Stimulated activated CD8-positive, alpha-beta memory T cell treated with anti-CD3 and anti-CD28 coated beads, Interleukin-4, amount 100 ng/mL, for 4 hours (primary cell): ENCODE measurements around the gene CLSTN1.

Experiments
- DNase-seq, 2 donors: peaks; one replicate each; pipeline ENCODE4 v3.0.0-alpha.2; 2020; ENCODE audit warnings: low read depth in 2 of 2, low spot score in 1 of 2

The CLSTN1 gene

DNA sequence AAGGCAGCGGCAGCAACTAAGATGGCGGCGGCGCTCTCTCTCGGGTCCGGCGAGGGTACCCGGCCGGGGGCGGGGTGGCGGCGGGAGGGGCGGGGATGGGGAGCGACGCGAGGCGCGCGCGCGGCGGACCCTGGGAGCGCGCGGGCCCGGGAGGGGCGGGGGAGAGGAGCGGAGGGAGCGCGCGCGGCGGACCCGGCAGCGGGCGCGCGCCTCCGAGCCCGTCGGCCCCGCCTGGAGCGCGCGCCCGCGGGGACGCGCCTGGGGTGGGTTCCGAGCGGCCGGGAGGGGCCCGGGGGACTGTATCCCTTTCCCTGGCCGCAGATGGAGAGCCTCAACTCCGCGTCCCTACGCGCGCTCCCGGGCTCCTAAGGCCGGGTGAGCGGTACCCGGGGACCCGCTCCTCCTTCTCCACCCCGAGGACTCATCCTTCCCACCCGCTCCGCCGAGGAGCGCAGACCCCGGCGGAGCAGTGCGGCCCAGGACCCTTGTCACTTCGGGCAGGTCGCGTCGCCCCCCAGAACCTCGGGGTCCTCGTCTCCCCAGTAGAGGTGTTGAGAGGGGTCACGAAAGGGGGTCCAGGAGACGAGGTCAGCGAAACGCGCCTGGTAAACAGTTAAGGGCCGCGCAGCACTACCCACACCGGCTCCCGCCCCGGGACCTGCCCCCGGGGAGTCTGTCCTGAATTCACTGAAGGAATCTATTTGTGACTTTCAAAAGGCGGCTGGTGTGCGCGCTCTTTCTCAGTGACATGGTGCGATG is at the start of gene CLSTN1:
Gene CLSTN1, minus strand, starts transcription at position 23 of the 759 bp plus-strand sequence. CDS start 232 bp downstream, outside the sequence.
- peak; percentile 71 to 80 for DNase-seq

DNA sequence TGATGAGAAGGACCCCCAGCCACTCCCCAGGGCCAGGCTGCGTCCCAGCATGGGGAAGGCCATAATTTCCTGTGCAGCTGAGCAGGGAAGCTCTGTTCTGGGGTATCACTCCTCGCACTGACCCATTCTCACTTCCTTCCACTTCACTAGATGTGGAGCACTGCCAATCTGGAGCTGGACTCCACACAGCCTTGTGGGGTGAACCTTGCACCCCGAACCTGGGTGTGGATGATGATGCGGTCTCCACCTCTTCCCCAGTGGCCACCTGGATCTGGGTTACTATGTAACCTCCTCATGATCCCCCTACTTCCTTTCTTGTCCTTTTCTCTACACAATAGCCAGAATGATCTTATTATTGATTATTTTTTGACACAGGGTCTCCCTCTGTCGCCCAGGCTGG is 49.6 kb upstream of the CLSTN1 start:
- no peak for DNase-seq

DNA sequence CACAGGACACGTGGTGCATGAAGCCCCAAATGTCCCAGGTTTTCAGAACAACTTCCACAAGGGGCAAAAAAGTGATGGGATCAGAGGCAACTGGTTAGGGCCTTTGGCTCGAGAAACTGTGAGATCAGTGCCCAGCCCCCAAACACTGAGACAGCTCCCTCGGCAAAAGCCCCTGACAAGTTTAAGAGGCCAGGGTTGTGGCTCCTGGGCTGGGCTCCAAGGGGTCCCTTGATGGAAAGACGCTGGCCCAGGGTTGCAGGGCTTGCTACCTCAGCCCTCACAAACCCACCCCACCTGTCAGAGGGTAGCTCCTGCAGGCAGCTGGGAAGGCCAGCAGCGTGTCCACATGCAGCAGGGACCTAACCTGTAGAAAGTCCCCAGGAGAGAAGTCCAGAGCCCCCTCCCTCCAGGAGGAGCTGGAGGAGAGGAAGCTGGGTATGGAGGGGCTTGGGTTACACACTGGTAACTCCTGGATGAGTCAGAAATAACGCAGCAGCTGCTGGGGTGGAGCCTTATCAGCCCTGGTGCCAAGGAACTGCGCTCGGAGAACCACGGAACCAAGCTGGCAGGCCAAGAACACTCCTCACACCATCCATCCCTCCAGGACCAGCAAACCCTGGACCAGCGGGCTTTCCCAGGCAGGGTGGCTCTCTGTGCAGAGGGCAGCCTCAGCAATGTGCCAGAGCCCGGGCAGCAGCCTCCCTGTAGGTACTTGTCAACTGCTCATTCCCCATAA is 48.8 kb upstream of the CLSTN1 start:
- DNase-seq: no peak

DNA sequence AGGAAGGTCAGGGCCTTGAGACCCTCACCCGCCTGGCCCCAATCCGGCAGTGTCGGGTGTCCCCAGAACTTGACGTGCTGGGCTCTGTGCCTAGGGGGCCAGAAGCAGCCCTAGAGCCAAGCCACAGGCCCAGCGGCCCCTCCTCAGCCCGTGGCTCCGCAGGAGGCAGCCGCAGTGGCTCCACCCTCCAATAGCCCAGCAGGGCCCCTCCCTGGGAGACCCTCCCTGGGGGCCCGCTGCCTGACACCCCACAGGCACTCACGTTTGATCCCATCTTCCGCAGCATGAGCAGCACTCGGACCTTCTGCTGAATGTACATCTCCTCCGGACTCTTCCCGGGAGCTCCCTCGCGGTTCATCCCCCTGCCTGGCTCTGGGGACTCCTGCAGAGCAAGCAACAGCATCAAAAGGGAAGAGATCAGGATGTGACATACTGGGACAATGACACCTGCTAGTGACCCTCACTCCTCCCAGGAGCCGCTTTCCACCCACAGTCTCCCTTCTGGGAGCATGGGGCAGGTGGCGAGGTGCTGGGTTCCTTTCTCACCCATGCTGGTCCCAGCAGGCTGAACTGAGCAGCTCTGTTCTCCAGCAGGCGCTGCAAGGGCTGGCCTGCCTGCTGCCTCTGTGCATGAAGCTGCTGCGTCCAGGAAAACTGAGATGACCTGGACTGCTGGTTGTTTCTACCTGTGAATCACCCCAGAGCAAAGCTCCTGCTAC is 48.1 kb upstream of the CLSTN1 start:
- no peak for DNase-seq

DNA sequence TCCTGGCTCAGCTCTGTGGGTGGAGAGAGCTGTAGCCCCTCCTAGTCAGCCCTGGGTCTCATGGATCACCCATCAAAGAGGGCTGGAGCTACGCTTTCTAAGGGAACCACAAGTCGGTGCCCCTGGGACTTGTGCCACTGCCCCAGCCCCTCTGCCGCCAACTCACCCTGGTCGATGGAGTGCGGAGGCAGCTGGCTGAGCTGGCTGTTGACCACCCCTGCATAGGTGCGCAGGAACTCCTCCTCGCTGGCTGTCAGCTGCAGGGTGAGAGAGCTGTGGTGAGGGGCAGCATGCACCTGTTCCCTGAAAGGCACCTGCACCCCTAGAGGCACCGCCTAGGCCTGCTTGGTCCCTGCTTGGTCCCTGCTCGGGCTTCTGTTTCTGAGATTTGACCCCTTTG is 47.3 kb upstream of the CLSTN1 start:
- no peak for DNase-seq

DNA sequence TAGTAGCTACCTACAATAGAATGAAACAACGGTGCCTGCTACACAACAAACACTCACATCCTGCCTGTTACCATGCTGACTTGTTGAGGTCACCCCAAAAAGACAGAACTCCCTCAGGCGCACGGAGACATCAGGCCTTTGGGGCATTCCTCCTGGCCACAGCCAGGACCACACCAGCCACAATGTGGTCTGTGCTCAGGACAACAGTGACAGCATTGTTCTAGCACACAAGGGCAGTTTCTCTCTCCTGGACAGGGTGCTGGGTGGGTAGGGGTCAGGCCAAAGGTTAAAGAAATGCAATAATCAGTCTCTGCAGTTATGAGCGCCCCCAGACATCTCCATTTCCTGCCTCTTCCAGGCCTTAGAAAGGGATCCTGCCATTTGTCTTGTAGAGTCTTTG is 46.8 kb upstream of the CLSTN1 start:
- DNase-seq: no peak

DNA sequence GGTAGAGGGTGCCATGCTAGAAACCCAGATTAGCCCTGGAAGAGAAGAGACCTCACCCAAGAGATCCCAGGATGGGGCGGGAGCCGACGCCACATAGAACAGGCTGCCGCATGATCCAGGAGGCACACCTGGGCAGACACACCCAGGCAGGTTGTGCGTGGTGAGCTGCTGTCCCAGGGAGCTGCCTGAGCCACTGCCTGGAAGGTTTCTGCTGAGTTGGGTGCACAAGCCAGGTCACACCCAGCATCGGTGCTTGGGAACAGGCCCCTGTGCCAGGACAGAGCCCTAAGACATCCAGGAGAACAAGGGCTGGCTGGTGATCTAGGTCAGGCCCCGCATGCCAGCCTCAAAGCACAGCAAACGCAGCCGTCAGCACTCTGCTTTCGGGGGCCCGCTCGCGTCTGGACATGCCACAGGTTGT is 46.1 kb upstream of the CLSTN1 start:
- DNase-seq: no peak

DNA sequence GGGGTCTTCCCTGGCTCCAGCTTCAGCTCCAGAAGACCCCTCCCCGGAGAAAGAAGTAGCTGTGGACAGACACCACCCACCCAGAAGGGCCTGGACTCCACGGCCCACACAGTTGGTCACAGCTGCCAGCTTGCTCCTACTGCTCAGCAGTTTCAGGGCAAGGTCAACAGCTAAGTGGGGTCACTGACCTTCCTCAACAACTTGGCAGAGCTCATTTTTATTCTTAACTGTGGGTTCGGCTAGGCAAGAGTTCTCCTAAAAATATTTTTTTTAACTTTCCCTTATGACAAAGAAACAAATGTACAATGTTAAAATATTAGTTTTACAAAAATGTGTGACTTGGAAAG is 44.5 kb upstream of the CLSTN1 start:
- DNase-seq: no peak

DNA sequence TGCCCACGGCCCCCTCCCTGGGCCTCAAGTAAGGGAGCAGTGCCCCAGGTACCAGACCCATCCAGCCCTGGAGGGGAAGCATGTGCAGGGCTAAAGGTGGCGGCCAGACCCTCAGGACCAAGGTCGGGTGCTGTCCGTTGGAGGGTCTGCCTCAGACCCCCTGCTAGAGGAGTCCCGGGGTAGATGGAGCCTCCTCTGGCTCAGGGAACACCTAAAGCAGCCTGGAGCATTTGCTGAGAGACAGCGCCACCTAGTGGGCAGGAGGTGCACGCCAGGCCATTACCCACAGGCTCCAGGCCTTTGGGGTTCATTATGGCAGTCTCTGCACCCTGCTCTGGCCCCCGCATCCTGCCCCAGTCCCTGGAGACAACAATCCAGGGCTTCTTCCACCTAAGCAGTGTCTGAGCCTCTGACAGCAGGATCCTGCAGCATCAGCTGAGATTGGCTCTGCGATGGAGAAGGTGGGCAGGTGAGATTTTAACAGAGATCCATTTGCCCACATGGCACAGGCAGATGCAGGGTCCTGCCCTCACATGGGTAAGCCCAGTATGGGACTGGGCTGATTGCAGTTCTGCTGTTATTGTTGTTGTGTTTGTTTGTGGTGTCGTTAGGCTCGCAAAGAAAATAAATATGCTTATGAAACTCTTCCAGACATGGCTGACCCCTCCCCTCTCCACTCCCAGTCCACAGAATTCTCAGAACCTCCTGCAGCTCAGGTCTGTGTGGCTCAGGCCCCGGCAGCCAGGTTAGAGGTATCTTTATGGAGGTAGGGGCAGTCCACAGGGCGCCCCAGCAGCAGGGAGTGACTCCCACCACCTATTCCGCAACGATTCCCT is 43.9 kb upstream of the CLSTN1 start:
- peak; percentile 68 to 89 for DNase-seq

DNA sequence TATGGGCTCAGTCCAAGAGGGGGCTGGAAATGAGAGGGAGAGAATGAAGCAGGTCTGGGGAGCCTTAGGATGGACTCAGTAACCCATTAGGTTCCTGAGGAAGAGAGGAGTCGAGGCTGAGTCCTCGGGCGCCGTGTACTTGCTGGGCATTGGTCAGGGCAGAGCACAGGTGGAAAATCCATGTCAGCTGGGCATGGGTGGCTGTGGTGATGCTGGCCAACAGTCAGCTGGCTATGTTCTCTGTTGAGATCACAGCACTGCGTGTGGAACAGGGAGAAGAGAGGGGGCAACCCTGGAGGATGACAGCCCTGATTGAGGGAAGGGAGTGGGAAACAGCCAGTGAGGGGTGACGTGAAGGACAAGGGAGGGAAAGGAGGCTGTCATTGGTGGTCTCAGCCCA is 43.1 kb upstream of the CLSTN1 start:
- no peak for DNase-seq

DNA sequence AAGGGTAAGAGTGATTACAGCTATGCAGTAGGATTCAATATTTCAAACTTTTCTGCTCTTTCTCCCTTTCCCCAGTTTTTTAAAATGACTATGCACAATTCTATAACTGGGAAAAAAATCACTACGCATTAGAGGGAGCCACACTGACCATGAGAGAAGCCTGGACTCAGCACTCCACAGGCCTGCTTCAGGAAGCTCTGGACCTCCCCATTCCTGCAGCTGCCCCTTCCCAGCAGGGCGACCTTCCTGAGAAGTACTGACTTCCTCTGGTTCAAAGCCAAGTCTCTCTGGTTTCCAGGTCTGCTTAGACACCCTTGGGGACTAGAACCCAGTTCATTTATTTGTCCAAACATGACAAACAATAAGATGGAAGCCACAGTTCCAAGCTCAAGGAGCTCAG is 42.0 kb upstream of the CLSTN1 start:
- DNase-seq: no peak

DNA sequence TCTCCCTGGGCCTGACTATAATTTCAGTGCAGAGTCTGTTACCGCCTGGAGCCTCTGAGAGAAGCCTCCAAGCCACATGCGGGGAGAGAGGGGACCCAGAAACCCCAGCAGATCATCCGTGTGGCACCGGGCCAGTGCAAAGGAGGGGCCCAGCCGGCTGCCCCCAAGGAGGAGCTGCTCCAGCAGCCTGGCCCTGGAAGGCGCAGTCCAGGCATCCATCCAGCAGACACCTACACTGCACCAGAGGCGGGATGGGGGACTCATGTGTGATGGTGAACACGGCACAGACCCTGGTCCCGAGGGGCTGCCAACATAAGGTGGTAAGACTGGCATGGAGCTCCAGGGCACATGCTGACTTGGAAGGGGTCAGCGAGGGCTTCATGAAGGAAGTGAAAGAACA is 39.6 kb upstream of the CLSTN1 start:
- no peak for DNase-seq

DNA sequence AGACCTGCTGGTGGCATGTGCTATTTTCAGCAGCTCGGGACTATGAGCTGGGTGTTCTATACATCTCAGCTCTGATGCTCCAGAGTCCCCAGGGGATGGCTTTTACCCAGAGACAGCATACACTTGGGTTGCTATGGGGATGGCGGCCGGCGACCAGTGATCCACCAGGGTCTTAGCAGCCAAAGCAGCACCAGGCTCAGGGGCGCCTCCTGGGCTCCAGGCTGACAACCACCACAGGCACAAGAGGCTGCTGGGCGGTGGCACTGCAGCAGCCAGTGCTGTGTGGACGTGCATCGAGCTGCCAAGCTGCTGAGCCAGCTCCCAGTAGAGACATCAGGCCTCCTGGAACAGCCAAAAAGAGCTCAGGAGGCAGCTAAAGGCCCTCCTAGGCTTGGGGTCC is 37.6 kb upstream of the CLSTN1 start:
- DNase-seq: no peak

DNA sequence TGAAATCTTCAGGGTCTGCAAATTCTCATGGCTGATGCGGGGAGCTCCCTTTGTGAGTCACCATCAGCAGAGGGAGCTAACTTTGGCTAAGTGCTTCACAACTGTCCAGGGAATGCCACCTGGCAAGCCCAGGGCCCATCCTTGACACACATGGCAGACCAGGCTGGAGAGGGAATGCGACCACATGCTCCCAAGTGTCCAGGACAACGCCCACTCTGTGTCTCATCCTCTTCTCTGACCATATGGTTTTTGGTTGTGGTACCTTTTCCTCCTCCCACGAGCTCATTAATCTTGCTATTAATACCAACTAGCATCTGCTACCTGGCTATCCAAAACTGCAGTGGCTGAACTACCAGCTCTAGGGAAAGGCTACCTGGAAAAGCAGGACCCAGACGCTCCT is 37.1 kb upstream of the CLSTN1 start:
- no peak for DNase-seq

DNA sequence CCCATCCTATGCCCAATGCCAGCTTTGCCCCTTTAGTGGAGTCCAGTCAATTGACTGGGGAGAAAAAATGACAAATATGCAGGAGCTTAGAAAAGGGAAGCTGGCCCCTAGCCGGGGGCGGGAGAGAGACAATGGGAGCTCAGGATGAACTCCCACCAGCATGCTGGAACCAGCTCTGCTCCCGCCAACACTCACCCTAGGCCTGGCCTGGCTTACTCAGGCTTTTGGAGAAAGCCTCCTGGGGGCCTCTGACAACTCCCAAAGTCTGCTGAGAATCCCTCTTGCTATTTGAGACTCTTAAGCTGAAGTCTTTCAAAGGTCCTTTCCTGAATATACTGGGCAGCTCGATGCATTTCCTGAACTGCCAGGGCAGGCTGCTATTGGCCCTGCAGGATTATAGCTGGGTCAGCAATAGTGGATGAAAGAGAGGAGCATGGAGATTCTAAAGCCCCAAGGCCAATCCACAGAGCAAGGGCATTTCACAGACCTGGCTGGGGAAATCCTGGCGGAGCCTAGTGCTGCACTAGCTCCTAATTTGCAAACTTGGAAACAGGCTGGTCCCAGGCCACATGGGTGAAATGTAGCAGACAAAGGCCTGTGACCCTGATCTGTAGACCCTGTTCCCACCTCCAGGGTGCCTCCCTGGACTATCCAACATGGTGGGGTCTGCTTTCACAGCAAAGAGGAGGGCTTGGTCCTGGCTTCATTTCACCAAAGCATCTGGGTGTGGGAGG is 35.7 kb upstream of the CLSTN1 start:
- DNase-seq: no peak

DNA sequence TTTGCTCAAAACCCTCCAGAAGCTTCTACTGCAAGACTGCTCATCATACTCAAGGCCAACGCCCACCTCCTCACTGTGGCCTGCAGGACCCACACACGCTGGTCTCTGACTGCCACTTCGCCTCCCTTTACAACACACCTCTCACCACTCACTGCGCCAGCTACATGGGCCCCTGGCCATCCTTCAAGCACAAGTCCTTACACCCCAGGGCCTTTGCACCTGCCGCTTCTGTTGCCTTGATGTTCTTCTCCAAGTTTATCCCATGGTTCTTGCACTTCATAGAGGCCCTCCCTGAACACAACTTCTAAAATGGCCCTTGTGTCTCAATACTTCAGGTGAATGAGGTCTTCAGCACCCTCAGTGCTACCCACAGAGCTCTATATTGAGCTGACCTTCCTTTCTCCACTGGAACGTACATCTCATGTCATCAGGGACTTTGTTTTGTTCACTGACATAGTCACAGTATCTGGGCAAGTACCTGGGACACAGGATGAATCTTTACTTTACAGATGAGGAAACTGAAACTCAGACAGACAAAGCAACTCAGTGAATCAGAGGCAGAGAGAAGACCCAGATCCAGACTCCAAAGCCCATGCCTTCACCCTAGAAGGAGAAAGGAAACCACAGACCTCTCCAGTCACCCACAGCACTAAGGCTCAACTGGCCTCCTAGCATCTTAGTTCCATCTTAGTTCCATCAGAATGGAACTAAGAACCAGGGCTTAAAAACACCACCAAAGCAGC is 34.7 kb upstream of the CLSTN1 start:
- DNase-seq: no peak

DNA sequence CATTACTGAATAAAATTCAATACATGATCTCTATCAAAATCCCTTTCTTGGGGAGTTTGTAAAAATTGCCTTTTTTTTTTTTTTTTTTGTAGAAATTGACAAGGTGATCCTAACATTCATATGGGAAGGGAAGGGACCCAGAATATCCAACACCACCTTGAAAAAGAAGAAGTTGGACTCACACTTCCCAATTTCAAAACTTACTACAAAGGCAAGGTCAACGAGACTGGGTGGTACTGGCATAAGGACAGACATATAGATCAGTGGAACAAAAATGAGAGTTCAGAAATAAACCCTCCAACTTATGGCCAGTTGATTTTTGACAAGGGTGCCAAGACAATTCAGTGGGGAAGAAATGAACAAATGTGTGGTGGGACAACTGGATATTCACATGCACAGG is 31.4 kb upstream of the CLSTN1 start:
- no peak for DNase-seq

DNA sequence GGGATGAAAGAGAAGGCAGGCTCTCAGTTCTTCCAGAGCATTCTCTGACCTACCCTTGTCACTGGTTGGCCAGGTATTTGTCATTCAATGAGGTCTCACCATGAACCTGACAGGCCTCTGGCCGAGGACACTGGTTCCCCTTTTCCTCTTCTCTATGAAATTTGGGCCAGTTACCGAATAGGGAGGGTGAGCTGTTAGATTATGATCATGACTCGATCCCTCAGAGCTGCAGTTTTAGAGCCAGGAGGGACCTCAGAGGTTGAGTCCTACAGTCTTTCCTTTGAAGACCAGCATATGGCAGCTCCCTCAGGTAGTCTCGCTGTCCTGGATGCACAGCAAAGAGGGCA is 29.5 kb upstream of the CLSTN1 start:
- no peak for DNase-seq

DNA sequence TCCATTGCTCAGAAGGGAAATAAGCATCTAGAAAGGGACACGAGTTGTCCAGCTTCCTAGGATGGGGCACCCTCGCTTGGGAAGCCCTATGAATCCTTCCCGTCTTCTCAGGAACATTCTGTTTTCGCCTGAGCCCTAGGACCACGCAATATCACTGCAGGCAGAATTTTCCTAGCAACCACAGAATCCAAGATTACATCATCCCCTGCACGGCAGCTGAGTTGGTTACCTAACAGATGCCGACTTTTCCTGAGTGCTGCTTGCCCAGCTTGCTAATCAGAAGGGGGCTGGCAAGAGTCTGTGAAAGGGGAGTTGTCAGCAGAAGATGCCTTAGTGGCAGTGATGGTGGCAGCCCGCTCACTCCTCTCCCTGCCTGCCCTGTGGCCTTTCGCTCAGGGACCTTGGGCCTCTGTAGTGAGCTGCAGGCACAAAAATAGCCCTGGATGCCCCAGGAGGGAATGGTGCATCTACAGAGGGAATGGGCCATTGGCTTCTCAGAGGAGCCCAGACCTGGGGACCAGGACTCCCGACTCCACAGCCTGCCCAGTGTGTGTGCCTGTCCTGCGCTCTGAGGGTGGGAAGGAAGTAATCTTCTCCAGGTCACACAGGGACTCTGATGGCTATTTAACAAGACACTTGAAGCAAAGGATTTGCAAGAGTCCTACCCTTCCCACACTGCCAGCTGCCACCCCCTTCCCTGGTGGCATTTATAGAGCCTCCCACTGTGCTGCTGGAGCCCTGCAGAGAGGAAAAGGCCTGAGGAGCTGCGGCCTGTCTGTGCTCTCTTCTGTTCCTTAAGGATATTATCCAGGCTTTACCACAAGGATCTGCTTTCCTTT is 28.9 kb upstream of the CLSTN1 start:
- DNase-seq: no peak
